COLO668 (cell line): ENCODE results near the gene EXOC3.

Experiments
- DNase-seq: peaks from one replicate; lab custom pipeline; 2025; ENCODE audit not compliant: unreplicated experiment; lab: John Stamatoyannopoulos, UW

The EXOC3 gene

GRCh38 chr5:437281-437771, 5.7 kb upstream of the EXOC3 start:
- no peak for DNase-seq

DNA sequence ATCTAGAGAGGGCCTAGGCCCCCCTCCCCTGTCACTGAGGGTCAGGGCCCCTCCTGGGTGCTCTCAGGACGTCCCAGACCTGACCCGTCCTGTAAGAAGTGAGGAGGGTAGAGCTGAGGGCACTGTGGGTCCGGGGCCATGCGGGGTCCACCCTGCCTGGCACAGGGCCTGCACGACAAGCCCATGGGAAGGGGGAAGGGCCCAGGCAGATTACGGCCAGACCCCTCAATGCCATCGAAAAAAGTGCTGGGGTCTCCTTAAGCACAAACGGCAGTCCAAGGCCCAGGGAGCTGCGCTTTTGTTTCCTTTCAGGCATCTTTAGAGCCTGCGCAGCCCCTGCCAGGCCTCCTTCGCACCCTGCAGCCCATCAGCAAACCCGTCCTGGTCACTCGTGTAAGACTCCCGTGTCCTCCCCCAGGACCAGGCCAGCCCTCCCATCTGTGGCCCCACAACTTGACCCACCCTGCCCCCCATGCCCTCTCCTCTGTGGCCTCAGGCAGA, 4.4 kb upstream of the EXOC3 start:
- DNase-seq = no peak

DNA sequence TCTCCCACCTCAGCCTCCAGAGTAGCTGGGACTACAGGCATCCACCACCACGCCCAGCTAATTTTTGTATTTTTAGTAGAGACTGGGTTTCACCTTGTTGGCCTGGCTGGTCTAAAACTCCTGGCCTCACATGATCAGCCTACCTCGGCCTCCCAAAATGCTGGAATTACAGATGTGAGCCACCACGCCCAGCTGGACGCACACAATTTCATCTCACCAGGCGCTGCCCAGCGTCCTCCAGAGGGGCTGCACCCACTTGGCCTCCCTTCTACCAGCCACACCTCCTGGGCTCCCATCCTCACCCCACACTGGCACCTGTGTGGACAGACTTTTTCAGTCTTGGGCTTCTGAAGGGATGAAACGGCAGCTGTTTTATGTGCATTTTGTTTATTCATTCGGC, 3.8 kb upstream of the EXOC3 start:
- DNase-seq = no peak

DNA sequence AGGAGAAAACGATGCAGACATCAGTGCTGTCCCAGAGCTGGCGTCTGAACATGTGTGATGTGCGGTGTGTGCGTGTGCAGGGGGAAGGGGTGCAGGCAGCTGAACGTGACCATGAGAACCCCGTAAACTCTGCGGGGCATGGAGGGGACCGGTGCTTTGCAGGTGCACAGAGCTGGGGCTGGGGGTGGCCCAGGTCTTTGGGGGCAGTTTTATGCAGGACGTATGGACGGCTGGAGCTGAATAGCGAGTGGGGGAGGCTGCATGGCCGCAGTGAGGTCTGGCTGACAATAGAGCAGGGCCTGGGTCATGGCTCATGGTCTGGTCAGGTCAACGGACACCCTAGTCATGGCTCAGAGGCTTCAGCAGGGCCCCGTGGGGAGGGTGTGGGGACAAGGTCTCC, 3.3 kb upstream of the EXOC3 start:
- DNase-seq = no peak

GRCh38 chr5:440401-441201, 2.4 kb upstream of the EXOC3 start:
- no peak for DNase-seq

GRCh38 chr5:441996-442334, 1.0 kb upstream of the EXOC3 start:
- DNase-seq = no peak

DNA sequence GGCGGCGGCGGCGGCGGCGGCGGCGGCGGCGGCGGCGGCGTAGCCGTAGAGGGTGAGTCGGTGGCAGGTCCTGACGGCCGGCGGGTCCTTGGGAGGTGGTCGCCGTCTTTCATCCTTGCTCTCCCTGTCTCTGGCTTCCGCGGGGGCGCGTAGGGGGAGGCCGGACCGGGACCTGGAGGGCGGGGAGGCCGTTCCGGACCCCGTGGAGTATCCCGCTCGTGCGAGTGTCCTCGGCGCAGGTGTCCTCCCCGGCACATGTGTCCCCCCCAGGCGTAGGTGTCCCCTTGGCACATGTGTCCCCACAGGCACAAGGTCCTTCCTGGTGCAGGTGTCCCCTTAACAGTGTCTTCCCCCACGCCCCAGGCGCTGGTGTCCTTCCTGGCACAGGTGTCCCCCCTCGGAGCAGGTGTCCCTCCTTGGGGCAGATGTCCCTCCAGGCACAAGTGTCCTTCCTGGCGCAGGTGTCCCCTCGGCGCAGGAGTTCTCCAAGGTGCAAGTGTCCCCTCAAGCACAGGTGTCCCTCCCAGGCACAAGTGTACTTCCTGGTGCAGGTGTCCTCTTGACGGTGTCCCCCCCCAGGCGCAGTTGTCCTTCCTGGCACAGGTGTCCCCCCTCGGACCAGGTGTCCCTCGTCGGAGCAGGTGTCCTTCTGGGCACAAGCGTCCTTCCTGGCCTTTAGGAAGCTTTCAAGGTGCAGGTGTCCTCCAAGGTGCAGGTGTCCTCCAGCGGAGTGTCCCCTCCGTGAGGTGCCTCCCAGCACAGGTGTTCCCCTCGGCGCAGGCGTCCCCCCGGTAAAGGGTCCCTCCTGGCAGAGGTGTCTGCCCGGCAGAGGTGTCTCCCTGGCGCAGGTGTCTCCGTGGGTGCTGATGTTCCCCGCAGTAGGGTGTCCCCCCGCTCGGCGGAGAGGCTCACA, 519 bp downstream of the EXOC3 start:
- peak; percentile 89 for DNase-seq

GRCh38 chr5:444226-444625, 1.2 kb downstream of the EXOC3 start:
- DNase-seq = no peak

DNA sequence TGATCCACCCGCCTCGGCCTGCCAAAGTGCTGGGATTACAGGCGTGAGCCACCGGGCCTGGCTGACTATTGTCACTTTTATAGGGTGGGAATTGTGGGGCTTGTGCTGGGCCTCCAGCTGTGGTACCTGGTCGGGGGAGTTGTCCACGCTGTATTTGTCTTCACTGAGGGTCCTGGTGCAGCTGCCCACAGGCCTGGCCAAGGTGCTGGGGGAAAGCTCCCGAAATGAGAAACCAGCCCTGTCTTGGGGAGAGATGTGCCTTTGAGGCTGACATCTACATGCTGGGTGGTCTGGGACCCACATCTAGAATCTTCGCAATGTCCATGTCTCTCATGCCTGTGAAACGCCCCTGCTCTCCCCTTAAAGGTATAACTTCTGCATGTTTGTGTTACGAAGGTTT, 2.6 kb downstream of the EXOC3 start:
- DNase-seq = no peak

DNA sequence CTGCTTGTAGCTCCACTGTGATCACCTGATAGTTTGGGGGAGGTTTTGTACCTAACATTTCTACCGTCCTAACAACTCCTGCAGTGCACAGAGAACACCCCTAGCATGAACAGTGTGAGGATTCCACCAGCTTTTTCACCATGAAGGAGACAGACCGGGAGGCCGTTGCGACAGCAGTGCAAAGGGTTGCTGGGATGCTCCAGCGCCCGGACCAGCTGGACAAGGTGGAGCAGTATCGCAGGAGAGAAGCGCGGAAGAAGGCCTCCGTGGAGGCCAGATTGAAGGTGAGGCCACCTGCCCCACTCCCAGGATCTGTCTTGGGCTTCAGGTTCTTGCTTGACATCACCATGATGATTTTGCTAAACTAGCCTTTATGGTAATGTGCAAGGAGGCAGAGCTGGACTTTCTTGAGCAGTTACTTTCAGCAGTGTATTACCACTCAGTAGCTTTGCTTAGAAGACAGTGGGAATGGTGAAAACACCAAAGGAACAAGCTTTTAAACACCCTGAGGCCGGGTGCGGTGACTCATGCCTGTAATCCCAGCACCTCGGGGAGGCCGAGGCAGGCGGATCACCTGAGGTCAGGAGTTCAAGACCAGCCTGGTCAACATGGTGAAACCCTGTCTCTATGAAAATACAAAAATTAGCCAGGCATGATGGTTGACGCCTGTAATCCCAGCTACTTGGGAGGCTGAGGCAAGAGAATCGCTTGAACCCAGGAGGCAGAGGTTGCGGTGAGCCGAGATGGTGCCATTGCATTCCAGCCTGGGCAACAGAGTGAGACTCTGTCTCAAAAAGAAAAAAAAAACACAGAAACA, 3.3 kb downstream of the EXOC3 start:
- no peak for DNase-seq

- DNase-seq = no peak
Observed at GRCh38 chr5:446883-447263, 3.9 kb downstream of the EXOC3 start.

GRCh38 chr5:447501-447900, 4.5 kb downstream of the EXOC3 start:
- DNase-seq = no peak

DNA sequence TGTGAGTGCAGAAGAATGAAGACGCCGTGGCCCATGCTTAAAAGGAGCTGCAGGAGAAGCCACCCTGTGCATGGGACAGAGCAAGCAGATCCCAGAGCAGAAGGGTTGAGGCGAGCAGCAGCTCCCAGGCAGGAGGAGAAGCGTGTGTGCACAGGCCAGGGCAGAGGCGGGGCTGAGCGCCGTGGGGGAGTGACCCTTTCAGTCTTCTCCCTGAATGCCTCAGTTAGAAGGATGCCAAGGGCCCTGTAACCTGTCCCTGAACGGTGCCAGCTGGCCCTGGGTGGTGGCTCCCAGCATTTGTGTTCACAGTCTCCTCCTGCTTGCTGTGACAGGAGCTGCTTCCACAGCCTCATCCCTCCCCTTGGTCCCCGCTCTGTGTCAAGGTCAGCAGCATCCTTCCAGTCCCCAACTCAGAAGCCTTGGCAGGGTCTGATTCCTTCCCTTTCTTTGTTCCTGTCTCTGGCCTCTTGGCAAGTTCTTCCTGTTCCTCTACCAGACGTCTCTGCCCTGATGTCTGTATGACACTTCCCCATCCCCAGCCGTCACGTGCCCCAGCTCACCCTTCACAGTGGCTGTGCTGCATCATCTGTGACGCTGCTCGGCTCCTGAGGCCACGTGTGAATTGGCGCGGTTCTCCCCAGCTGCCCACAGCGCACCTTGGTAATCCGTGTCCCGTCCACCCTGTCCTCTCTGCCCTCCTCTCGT, 5.2 kb downstream of the EXOC3 start:
- no peak for DNase-seq

DNA sequence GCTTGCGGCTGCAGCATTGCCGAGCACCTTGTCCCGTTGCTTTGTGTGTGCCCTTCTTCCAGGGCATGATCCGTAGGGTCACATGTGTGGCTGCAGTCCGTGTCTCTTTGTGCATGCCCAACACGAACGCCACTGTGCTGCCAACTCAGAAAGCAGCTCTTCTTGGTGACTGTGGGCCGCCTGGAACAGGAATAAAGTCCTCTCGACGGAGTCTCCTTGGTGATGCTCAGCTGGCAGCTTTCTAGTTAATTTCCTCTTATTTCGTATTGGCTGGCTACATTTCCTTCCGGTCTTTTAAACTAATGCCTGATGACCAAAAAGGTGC, 5.8 kb downstream of the EXOC3 start:
- no peak for DNase-seq

DNA sequence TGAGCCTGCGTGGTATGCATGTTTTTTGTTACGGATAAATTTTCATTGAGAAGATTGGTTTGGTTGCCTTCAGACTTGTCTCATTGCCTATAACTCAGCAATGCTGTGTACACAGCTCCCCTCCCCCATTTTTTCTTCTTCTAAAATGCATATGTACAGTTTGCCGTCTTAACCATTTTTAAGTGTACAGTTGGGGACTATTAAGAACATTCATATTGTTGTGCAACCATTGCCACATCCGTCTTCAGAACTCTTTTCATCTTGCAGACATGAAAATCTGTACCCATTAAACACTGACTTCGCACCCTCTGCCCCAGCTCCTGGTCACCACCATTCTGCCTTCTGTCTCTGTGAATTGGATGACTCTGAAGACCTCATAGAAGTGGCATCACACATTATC, 6.2 kb downstream of the EXOC3 start:
- no peak for DNase-seq

DNA sequence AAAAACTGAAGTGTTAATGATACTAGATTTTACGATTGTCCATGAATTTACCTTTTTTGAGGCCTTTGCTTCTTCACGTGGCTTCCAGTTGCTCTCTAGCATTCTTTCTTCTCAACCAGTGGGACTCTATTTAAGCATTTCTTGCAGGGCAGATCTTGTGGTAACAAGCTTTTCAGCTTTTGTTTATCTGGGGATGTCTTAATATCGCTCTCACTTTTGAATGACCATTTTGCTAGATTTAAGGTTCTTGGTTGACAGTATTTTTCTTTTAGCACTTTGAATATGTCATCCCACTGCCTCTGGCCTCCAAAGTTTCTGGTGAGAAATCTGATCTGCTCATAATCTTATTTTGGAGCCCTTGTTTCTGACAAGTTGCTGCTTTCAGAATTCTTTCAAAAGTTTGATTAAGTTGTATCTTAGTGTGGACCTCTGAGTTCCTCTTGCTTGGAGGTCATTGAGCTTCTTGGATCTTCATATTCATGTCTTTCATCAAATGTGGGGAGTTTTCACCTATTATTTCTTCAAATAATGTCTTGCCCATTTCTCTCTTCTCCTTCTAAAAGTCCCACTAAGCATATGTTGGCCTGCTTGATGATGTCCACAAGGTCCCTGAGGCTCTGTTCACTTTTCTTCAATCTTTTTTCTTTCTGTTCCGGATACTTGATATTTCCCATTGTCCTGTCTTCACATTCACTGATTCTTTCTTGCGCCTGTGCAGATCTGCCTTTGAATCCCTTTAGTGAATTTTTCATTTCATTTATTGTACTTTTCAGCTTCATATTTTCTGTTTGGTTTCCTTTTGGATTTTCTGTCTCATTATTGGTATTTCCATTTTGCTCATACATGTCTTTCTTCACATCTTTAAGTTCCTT, 8.8 kb downstream of the EXOC3 start:
- no peak for DNase-seq

GRCh38 chr5:452978-453710, 10.2 kb downstream of the EXOC3 start:
- DNase-seq = no peak

DNA sequence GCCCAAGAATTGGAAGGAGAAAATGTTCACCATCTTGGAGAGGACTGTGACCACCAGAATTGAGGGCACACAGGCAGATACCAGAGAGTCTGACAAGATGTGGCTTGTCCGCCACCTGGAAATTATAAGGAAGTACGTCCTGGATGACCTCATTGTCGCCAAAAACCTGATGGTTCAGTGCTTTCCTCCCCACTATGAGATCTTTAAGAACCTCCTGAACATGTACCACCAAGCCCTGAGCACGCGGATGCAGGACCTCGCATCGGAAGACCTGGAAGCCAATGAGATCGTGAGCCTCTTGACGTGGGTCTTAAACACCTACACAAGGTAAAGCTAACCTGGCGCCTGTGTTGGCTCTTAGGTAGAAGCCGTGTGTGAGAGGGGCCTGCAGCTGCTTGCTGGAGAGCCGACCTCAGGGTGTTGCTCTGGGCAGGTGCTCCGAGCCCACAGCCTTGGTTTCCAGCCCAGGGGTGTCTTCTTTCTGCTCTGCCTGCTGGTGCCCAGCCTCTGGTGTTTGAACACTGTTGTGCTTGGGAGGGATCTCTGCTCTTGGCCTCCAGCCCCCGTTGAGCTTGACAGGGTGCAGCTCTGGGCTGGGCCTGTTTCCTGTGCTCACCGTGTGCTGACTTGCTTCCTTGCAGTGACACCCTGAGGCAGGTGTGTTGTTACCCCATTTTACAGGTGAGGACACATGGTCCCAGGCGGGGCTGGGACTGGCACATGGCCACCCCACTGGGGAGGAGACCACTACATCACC, 10.9 kb downstream of the EXOC3 start:
- DNase-seq = no peak
